KBM-7 (cell line): ENCODE results near the gene PAK4.

Experiments
- DNase-seq: peaks from one replicate; pipeline ENCODE4 v3.0.0-alpha.2; 2015
- in situ Hi-C: fragments of 300-500 bp; cut with MboI; formaldehyde crosslinking; loops from 2 replicates; pipeline ENCODE4 v1.14.3; 2020; ENCODE audit warnings: low sequenced_read_pairs, low pct_unique_long_range_greater_than_20kb, mixed read lengths

PAK4 gene

DNA sequence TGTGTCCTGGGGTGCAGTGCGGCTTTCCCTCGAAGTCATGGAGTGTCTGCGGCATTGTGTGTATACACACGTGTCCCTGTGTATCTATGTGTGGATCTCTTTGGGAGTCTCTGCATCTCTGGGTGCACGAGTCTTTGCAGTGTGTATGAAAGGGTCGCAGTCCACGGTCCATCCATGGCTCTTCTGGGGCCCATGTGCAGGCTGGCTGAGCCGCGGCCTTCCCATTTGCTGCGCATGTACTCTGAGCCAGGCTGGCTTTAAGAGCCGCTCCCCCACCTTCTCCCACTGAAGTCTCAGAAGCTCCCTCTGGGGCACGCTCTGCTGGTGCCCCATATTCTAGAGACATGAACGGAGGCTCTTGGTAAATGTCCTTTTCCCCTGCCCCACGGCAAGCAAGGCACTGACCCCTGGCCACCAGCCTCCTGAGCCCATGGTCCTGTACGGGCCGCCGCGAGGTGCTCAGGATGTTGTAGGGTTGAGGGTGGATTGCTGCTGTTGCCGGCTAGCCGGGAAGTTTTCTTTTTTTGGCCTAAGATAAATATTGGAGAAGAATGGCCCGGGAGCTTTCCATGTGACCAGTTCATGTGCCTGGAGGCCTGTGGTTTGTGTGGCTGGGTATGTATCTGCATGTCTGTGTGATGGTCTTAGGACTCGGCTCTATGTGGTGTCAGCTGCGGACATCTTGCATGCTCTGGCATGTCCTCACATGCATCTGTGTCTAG, 31.9 kb downstream of the PAK4 start:
- in situ Hi-C loops = no loop called here
- no peak for DNase-seq

DNA sequence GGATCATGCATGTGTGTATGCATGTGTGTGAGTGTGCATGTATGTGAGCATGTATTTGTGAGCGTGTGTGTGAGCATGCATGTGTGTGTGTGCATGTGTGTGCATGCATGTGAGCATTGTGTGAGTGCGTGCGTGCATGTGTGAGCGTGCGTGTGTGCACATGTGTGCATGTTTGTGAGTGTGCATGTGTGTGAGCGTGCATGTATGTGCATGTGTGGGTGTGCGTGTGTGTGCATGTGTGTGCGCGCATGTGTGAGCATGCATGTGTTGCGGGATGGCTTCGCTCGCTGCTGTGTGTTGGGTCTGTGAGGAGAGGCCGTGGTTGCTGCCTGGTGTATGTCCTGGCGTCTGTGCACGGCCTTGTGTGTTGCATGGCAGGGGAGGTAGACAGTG, 32.4 kb downstream of the PAK4 start:
- DNase-seq = no peak
- in situ Hi-C loops = no loop called here

DNA sequence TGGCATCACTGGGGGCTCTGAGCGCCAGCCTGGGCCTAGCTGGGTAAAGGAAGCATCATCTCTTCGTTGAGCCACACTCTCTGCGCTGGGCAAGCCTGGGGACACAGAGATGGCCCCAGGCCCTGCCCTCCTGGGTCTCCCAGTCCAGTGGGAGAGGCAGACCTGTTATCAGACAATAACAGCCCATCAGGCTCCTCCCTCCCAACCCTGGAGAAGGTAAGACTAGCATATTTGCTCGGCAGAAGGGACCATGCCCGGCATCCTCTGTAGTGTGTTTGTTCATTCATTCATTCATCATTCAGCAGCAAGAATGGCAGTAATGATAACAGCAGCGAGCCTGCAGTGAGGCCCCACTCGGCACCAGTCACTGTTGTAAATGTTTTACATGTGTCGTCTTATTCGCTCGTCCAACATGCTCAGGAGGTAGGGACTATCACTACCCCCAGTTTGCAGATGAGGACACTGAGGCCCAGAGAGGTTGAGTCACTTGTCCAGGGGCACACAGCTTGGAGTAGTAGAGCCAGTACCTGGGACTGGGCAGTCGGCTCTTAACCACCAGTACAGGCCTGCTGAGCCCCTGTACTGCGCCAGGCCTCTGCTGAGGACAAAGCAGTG, 33.2 kb downstream of the PAK4 start:
- DNase-seq = no peak
- in situ Hi-C loops = no loop called here

DNA sequence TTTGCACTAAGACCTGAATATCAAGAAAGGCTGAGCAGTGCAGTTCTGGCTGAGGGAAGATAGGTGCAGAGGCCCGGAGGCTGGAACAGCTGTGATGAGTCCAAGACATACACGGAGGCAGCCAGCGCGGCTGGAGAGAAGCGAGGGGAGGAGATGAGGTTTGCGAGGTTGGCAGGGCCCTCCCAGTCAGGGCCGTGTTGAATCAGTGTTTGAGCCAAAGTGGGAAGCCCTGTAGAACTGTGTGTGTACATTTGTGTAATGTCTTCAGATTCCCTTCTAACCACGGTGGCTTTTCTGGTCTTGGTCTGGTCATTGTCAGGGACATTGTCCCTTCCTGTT, 34.9 kb downstream of the PAK4 start:
- DNase-seq = no peak
- in situ Hi-C loops = no loop called here

DNA sequence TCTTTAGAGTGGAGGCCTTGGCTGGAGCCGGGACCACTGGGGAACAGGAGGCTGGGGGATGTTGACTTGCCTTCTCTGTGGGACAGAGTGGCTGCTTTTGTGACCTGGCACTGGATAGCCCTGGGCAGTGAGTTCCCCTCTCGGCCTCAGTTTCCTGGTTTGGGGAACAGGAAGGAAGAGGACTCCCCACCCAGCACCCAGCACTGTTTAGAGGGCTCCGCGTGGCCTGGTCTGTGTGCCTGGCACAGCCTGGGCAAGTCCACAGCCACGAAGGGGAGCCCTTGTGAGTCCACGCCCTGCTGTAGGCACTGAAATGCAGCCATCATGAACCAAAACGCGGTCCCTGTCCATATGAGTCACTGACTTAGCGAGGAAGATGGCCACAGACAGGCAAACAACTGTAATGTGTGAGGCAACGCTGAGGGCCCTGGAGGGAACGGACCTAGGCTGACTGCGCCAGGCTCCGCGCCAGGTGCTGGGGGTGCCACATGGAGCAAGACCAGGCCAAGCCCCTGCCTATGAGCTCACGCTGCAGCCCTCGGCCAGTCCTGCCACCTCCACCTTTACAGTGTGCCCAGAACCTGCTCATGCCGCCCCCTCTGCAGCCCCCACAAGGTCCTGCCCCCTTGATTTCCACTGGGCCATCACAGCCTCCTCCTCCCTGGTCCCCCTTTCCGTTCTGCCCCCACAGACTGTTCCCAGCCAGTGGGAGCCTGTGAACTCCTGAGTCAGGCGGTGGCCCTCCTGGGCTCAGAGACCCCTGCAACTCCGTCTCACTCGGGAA, 35.5 kb downstream of the PAK4 start:
- DNase-seq = no peak
- in situ Hi-C loops = no loop called here

DNA sequence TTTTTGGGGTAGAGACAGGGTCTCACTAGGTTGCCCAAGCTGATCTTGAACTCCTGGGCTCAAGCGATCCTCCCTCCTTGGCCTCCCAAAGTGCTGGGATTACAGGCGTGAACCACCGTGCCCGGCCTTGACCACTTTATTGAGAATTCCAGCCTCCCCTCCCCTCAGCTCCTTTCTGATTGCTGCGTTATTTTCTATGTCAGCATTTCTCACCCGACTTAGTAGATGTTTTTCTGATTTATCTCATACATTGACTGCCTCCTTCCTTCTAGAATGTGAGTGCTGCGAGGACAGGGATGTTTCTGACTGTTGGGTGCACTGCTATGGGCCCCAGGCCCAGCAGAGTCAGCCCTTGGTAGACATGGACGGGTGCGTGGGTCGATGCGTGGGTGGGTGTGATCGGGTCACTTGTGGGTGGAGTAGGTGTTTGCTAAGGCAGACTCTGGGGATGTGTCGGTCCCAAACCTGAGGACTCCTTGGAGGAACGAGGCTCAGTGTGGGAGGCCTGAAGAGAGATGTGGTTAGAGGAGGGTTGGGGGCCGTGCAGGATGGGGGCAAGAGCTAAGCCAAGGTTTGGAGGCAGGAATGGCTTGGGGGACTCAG, 37.0 kb downstream of the PAK4 start:
- in situ Hi-C loops = no loop called here
- no peak for DNase-seq

DNA sequence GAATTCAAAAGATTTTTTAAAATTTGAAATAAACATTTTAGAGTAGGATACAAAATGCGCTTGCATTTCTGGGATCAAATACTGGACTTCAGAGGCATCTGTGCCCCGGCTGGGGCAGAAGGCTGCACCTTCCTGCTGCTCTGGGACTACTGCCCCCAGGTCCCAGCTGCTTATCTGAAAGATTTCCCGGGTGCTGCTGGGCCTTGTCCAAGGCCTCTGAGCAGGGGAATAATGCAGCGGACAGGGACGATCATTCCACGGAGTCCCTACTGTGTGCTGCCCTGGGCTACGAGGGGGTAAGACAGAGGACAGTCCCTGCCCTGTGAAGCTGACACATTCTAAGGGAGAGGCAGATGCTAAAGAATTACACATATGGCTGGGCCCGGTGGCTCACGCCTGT, 38.0 kb downstream of the PAK4 start:
- in situ Hi-C loops = no loop called here
- no peak for DNase-seq

DNA sequence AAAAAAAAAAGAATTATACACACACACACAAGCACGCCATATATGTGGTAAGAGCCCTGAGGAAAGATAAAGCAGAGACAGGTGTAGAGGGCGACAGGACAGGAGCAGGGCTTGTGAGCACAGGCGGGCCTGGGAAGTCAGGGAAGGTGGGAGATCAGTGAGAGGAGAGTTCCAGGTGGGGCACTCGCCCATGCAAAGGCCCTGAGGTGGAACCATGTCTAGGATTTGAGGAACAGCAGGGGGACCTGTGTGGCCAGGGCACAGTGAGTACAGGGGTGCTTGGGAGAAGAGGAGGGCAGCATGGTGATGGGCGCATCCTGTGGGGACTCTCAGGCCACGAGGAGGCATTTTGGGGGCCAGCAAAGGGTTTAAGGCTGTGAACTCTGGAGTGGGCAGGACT, 38.7 kb downstream of the PAK4 start:
- in situ Hi-C loops = no loop called here
- no peak for DNase-seq

DNA sequence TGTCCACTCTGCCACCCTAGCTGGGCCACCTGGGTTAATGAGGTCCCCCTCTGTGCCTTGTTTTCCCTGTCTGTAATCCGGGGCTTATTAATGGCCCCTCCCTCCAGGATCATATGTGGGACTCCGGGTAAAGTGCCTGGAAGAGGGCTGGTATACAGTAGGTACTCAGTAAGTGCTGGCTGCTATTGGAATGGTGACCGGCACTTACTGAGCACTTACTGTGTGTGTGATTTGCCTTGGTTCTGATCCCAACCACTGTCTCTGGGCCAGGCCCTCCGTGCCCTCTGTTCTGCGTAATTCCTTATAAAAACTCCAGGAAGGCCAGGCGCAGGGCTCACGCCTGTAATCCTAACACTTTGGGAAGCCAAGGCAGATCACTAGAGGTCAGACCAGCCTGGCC, 40.3 kb downstream of the PAK4 start:
- DNase-seq = no peak
- in situ Hi-C loops = no loop called here

DNA sequence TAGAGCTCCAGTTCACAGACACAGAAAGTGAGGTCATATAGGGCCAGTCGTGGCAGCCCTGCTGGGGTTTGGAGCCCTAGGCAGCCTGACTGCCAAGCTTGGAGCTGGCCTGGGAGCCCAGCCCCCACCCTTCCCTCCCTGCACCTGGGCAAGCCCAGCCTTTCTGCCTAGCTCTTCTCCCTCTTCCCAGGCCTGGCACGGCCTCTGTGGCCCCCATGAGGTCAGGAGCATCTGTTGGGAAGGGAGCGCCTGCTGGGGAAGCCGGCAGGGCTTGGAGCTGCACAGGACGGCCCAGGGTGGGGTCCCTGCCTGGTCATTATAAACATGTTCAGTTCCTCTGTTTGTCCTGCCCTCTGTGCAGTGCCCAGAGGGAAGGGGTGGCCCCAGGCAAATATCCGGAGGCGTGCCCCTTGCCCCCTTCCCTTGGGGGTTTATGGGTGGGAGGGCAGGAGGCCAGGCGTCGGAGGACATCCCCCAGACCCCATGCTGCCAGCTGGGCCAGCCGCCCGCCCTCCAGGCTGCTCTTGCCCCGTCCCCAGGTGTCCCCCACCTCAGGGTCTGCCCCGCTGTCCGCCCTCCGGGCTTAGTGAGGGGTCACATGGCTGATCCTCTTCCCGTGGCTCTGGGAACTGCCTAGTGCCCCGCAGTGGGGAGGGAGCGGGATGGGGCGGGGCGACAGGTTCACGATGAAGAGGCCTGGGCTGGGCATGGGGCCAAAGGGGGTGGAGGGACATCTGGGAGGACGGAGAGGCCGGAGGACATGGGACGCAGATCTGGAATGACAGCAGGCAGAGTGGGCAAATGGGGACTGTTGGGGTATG, 41.2 kb downstream of the PAK4 start:
- in situ Hi-C loops = no loop called here
- DNase-seq = no peak

DNA sequence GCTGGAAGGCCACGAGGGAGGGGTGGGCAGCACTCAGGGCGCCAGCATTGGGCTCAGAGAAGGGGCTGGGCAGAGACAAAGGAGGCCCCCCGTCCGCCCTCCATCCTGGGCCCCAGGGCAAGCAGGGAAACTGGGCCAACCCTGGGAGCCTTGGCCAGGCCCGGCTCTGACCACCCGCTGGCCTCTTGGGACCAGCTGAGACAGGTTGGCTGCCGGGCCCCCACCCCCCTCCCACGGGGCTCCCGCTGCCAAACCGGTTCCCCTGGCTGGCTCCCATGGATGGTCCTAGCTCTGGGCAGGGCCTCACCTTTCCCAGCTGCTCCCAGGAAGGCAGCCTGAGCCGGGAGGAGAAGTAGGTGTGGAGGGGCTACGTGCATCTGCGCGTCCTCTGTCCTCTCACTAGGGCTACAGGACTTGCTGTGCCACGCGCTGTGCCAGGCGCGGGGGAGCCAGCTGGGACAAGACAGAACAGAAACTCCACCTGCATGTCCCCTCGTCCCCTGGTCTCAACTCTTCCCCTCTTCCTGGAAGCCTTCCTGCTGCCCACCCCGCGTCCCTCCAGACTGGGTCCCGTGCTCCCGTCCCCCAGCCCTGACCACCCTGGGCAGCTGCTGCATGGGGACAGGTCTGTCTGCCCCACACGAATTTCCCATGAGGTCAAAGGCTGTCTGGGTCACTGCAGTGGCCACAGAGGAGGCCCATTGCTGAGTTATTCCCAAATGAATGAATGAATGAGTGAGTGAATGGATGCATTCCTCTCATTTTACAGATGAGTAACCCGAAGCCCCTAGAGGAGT, 42.1 kb downstream of the PAK4 start:
- DNase-seq = no peak
- in situ Hi-C loops = no loop called here

DNA sequence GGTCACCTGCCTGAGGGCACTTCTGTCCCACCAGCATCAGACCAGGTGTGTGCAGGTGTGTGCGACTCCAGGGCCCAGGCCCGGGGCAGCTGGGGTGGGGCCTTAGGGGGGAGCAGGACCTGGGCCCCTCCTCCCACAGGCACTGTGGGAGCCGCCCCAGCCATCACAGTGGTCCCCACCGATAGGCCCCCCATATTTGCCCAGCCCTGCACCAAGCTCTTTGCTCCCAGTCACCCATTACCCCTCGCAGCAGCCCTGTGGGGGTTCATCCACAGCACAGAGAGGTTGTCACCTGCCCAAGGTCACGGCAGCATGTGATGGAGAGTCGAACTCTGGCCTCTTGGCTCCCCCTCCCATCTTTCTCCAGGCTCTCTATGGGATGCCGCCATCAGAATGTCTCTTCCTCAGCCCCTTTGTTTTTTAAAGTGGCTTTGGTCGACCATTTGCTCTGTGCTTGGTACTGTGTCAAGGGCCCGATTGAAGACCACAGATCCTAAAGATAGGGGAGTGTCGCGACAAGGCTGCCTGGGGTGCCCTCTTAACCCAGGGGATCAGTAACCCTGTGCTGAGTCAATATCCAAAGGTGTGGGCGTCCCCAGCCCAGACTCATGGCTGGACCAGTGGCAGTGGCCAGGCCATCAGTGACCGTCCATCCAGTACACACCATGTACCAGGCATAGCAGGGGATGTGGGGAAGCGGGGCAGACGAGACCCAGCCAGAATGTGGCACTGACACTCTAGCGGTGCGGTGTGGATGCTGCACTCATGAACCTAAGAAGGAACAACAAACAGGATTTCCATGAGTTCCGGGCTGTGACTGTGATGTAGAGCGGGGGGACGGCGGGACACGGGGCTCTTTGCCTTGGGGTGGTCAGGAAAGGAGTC, 42.9 kb downstream of the PAK4 start:
- in situ Hi-C loops = no loop called here
- DNase-seq = no peak

DNA sequence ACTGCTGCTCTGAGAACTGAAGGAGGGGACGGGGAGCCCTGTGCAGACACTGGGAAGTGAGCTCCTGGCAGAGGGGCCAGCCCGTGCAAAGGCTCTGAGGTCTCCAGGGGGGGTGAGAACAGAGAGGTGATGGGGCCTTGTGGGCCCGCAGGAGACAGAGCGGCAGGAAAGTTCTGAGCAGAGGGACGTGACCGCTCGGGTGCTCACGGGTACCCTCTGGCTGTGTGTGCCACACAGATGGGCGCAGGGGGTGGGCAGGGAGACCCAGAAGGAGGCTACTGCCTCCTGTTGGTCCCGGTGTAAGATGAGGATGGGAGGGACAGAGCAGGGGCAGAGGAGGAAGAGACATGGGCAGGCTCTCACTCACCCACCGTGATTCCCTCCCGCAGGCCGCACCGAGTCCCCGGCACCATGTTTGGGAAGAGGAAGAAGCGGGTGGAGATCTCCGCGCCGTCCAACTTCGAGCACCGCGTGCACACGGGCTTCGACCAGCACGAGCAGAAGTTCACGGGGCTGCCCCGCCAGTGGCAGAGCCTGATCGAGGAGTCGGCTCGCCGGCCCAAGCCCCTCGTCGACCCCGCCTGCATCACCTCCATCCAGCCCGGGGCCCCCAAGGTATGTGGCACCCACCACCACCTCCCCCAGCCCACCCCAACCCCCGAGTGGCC, 43.7 kb downstream of the PAK4 start:
- in situ Hi-C loops = no loop called here
- no peak for DNase-seq

DNA sequence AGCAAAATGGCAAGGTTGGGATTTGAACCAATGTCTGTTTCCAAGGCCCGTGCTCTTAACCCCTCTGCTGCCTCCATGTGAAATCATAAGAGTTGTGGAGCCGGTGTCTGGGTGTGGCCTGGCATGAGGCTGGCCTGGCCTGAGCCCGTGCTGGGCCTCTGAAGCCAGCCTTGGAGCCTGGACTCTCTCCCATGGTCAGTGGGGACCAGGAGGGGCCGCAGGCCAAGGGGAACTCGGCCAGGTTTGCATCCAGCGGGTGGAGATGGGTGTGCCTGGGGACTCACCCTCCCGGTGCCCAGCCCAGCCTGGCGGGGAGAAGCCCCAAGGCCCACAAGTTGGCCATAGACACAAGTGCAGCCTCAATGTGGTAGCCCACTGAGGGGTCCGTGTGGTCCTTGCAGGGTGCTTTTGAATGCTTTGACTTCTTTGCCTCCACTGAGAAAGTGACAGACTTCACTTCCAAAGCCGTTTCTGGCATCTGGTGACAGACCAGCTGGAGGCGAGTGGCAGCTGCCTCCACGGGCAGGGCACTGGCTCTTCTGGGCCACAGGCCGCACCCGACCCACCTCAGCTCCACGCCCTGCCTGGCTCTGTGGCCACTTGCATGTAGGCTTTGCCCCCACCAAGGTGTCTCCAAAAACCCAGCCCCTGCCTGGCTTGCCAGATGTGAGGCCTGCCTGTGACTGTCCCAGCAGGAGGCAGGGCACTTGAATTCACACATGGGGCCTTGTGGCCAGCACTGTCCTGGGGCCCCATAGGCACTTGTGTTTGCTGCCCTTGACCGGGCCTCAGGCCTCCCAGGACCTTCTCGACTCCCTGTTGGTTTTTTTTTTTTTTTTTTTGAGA, 45.0 kb downstream of the PAK4 start:
- in situ Hi-C loops = no loop called here
- DNase-seq = no peak

DNA sequence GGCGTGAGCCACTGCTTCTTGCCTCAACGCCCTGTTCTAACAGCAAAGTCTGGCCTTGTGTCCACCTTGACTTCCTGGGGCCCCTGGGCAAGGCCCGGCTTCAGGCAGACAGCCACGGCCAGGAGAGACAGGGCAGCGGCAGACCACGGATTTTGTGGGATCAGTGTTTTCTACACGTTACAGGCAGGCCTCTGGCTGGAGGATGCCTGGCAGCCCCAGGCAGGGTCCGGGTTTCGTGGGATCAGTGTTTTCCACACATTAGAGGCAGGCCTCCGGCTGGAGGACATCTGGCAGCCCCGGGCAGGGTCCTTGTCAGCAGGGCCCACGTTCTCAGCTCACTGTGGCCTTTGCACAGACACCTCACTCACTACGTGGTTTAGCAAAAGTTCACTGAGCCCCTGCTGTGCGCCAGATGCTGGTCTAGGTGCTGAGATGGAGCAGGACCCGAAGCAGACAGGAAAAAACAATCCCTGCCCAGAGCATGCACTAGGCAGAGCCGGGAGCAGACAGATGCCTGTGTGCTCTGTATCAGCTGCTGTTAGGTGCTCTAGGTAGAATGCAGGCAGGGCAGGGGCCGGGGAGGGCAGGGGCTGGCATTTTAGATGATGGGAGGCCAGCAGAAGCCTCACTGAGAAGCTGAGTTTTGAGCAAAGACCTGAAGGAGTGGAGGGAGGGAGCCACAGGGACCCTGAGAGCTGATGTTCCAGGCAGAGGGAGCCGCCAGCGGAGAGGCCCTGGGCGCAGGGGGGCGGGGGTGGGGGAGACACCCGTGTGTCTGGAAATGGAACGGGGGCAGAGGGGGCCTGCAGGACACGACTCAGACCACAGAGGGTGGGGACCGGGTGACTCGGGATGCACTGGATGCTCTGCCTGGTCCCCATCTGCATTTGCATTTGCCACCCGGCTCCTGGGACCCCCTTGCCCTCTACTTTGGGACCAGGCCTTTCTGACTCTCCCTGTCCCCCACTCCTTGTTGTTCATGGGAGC, 46.2 kb downstream of the PAK4 start:
- in situ Hi-C loops = no loop called here
- no peak for DNase-seq
